ELR (cell line): ENCODE data around the gene FNDC11.
A peak's percentile ranks its signal among the peaks of the same experiment; 100 is the strongest.
"Not testable (repeated sequence)": the region's sequence is repeated elsewhere in the genome, so short reads cannot be mapped to it uniquely, and the experiment has no call there.

ENCODE experiments used
- DNase-seq: peaks from one replicate; pipeline ENCODE4 v3.0.0-alpha.2; 2015; ENCODE audit warnings: low read depth

Gene FNDC11

DNA sequence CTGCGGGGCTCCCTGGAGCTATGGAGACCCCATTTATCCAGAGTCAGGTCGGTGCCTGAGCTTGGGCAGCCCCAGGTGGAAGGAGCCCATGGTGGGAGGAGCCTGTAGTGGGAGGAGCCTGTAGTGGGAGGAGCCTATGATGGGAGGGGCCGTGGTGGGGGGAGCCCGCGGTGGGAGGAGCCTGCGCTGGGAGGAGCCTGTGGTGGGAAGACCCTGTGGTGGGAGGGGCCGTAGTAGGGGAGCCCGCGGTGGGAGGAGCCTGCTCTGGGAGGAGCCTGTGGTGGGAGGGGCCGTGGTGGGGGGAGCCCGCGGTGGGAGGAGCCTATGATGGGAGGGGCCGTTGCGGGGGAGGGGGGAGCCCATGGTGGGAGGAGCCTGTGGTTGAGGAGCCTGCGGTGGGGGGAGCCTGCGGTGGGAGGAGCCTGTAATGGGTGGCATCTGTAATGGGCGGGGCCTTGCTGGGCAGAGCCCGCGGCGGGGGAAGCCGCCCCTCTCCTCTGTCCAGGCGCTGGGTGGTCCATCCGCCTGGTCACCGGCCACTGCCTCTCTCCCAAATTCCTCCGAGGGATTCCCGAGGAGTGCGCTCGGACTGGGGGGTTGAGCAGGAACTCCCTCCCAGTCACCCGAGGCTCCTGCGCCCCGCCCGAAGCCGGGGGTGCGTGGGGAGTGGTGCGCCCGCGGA lies 567 bp upstream of the FNDC11 start:
- peak; percentile 83 for DNase-seq

DNA sequence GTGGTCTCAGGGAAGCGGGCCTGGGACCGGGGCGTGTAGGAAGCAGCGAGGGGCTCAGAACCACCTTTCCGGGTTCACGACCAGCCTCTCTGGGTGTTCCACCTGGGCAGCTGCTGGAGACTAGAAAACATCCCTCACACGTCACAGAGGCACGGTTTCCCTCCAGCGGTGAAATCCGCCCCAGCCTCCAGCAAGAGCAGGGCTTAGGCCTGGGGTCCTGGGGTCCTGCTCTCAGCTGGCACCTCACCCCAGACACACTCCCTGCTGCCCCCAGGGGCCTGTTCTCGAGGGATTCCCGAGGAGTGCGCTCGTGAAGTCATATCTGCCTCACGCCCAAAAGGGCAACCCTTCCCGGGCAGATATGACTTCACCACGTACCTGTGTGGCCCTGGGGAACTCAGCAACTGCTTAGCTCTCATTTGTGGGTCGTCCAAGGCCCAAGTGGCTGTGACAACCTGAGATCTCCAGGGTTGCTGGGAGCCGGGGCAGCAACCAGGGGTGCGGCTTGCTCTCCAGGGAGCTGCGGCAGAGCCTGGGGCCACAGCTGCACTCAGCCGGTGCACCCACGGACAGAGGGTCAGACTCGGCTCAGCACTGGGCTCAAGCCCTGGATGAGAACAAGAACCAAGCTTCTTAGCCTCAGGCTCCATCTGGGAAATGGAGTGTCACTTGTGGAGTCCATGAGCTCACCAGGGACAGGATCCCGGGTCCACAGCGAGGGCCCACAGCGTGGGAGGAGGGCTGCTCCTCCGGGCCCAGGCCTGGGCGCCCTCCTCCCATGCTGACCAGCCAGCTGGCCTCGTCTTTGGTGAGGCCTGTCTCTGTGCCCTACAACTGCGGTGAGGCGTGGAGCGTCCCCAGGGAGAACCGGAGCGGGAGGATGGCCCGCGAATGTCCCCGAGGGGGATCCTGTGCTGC lies 661 bp downstream of the FNDC11 start:
- no peak for DNase-seq

DNA sequence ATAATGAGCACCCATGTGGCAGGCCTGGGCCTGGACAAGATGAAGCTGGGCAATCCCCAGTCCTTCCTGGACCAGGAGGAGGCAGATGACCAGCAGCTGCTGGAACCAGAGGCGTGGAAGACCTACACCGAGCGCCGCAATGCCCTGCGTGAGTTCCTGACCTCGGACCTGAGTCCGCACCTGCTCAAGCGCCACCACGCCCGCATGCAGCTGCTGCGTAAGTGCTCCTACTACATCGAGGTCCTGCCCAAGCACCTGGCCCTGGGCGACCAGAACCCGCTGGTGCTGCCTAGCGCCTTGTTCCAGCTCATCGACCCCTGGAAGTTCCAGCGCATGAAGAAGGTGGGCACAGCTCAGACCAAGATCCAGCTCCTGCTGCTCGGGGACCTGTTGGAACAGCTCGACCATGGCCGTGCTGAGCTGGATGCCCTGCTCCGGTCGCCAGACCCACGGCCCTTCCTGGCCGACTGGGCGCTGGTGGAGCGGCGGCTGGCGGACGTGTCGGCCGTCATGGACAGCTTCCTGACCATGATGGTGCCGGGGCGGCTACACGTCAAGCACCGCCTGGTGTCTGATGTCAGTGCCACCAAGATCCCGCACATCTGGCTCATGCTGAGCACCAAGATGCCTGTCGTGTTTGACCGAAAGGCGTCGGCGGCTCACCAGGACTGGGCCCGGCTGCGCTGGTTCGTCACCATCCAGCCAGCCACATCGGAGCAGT lies 1.9 kb downstream of the FNDC11 start:
- no peak for DNase-seq

DNA sequence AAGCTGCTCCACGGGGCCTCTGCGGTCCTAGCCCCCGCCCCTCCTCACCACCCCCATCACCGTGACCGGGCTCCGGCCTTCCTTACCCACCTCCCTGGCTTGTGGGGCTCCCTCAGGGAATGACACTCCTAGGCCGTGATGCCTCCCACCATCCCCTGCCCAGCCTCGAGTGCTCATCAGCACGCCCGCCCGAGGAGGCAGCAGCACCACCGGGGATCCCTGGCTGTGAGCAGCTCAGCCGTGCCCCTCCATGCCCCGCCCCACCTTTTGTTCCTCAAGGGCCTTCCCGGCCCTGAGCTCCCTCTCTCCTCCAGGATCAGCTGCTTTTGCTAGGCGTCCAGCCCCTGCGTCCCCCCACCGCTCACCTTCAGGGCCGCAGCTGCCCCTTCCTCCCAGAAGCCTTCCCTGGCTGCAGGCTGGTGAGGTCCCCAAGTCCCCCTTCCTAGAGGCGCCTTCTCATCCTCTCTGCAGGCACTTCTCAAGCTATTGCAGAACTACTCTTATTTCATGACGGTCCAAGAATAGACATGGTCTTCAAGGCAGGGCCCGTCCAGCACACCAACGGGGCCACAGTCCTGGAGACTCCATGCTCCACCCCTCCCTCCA lies 3.0 kb downstream of the FNDC11 start:
- no peak for DNase-seq

DNA sequence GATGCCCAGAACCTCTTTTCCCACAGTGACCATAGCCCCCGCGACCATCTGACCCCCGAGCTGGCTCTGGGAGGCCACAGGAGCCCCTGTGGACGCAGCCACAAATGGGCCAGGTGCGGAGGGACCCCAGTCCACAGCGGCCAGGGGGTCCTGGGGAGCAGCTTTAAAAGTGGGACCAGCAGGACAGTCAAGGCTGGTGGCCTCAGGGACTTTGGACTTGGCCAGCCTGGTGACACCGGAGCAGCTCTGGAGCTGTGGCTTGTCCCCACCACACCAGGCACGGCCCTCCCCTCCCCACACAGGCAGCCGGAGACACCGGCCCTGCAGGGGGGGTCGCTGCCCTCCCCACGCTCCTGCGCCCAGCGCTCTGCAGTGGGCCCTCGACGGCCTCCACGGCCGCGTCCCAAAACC lies 3.5 kb downstream of the FNDC11 start:
- no peak for DNase-seq

DNA sequence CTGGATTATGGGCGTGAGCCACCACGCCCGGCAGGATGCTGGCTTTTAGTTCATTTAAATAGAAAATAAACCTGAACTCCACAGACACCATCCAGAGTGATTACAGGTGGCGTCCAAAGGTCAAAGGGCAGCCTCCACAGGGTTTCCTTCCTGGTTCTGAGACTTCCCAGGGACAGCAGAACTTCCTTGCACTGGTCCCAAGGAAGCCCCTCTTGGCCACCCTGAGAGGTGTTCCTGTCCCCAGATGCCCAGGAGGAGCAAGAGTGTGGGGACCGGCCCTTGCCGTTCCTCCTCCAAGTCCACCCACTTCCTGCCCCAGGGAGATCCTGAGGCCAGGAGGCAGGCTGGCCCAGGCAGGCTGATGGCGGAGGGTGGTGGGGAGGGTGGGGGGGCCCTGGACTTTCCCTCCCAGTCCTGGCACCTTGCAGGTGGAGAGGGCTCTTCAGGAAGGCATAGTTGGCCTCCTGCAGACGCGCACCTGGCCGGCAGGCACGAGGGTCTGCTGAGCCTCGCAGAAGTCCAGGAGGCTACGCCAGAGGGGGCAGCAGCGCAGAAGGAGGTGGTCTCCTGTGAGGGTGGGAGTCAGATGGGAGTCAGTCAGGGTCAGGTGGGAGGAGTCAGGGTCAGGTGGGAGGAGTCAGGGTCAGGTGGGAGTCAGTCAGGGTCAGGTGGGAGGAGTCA lies 5.0 kb downstream of the FNDC11 start:
- no peak for DNase-seq

DNA sequence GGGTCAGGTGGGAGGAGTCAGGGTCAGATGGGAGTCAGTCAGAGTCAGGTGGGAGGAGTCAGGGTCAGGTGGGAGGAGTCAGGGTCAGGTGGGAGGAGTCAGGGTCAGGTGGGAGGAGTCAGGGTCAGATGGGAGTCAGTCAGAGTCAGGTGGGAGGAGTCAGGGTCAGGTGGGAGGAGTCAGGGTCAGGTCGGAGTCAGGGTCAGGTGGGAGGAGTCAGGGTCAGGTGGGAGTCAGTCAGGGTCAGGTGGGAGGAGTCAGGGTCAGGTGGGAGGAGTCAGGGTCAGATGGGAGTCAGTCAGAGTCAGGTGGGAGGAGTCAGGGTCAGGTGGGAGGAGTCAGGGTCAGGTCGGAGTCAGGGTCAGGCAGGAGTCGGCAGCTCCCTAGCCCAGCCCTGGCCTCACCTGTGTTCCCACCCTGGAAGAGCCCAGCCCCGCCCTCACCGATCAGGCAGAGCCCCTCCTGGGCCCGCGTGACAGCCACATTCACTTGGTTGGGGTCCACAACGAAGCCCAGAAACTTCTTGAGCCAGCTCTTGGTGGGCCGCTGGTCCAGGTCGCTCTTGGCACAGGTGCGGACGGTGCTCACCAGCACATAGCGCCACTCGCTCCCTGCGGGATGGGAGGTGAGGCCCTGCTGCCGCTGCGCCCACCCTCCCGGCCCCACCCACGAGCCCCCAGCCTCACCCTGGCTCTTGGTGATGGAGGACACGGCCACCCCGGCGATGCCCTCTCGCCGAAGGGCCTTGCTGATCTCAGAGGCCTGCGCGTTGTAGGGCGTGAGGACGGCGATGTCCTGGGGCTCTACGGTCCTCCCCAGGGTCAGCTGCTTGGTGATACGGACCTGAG lies 5.8 kb downstream of the FNDC11 start:
- DNase-seq, result not testable (repeated sequence)

DNA sequence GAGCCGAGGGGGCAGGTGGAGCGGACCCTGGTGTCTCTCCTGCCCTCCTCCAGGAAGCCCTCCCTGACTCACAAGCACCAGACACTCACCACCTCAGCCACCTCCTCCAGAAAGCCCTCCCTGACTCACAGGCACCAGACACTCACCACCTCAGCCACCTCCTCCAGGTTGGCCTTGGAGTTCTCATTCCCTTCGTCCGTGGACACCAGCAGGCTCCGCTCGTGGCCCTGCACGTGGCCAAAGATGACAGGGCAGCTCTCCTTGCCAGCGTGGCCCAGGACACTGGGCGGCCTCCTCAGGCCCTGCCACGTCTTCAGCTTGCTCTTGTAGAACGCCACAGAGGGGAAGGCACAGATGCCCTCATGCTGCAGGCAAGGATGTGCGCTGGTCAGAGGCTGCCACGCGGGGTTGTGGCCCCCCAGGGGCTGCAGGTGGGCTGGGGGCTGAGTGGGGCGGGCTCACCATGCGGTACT lies 6.4 kb downstream of the FNDC11 start:
- DNase-seq, result no peak

DNA sequence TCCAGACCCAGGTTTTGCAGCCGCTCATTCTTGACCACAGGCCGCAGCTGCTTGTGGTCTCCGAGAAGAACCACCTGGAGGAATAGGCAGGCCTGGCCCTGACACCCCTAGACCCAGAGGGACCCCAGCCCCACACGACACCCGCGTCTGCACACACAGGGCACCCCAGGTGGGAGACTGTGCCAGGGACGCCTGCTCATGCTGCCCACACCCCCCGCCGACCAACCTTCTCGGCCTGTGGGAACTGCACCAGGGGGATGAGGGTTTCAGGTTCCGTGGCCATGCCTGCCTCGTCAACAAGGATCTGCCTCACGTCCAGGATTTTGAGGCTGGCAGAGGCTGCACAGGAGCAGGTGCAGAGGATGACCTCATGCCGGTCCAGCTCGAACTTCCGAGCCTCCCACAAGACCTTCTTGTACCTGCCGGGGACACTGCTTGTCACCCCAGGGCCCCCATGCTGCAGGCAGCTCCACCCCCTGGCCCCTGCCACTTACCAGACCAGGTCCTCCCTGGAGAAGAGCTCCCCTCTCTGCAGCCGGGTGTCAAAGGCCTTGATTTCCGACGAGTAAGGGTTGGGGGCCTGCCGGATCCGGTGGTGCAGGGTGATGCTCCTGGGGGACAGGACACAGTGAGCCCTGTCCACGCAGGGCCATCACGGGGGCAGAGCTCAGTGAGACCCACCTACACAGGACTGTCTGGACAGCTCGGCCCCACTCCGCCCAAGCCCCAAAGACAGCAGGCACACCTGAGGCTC lies 7.1 kb downstream of the FNDC11 start:
- no peak for DNase-seq

DNA sequence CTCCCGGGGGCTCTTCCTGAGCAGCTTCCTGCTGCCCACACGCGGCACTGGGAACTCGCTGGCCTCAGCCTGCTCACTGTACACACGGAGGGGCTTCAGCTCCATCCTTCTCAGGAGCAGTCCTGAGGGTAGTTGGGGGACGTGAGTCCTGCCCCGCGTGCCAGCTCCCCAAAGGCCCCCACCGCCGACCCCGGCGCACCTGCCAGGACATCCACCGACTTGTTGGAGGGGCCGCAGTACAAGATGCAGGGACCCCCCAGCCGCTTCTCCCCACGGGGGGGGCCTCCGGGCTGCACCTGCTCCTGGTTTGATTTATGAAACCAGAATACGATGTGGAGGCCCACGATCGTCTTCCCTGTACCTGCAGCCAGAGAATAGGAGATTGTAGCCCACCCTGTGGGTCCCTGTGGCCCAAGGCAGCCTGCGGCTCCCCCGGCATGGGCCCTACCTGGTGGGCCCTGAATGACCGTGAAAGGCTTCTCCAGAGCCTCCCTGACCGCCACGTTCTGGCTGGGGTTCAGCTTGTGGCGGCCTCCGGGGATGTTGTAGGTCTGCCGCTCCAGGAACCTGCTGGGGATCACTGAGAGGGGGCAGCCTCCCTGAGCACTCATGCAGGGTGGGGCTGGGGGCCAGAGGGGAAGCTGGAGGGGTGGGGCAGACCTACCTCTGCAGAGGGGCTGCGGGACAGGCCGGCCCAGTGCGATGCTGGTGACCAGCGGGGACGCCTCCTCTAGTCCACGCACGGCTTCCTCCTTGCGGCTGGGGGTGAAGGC lies 7.9 kb downstream of the FNDC11 start:
- no peak for DNase-seq

DNA sequence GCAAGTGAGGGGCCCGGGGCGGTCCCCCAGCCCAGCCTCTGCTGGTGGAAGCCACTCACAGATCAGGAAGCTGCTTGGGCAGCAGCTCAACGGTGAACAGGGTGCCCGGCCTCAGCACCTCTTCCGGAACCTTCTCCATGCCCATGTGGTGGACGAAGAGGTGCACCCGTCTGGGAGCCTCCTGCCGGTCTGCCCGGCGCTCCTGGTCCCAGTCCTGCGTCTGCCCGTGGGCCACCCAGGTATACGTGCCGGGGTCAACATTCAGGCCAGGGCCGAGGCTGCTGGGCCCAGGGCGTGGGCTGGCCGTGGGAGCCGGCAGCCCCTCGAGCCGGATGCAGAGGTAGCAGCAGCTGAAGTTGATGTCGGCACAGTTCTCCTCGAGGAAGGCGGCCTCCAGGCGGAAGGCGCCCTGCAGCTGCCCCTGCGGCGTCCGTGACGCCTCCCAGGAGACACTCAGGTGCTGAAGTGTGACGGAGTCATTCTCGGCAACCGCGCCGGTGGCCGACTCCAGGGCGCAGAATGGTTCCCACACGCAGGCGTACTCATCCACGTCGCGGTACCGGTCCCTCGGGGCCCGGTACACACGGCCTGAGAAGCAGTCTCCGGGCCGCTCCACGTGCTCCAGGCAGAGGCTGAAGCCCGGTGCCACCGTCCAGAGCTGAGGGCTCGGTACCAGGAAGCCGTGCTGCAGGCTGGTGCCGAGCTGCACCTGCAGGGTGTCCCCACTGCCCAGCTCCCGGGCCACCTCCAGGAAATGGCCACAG lies 8.7 kb downstream of the FNDC11 start:
- DNase-seq, result no peak

DNA sequence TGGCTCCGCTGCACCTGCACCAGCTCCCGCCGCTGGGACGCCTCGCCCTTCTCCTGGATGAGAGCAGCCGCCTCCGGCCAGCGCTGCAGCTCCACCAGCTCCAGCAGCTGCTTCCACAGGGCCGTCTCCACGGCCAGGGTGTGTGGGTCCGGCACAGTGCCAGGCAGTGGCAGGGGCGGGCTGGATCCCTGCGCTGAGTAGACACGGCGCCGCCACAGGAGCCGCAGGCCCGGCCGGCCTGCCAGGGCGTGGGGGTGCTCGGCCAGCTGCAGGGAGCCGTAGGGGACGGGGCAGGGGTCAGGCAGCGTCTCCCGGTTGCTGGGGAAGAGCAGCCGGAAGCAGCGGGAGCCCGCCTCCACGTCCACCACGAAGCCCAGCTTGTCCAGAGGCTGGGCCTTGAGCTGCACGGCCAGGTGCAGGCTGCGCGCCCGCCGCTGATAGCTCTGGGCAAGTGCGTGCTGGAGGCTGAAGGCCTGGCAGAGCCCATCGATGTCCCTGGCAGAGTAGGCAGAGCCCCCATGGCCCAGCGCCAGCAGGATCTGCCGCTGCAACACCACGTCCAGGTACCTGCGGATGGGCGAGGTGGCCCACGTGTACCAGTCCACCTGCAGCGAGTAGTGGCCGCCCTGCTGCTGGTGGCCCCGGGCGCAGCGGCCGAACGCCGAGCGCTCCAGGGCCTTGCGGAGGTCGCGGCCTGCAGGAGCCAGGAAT lies 9.4 kb downstream of the FNDC11 start:
- DNase-seq, result no peak

DNA sequence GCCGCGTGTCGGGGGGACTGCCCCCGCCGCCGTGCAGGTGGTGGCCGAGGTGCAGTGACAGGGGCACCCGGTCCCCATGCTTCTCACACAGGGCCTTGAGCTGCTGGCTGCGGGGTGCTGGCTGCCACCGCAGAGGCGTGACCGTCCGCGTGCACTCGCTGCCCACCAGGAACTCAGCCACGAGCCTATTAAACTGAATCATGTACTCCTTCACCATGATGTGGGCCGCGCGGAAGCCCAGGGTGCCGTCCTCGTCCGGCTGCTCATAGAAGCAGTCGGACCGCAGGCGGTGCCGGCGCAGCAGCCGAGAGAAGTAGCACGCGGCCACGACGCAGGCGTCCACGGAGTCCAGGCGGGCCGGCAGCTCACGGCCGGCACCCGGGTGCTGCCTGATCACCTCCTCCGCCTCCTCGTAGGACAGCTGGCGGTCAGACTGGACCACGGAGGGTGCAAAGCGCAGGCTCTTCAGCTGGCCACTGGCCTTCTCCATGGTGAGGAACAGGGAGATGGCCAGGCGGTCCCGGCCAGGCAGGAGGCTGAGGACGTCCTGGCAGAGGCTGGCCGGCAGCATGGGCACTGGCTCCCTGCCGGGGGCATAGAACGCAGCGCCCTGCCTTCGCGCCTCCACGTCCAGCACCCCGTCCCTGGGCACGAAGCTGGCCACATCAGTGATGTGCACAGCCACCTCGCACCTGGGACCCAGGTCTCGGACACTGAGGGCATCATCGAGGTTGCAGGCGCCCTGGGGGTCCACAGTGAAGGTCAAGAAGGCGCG lies 10.3 kb downstream of the FNDC11 start:
- no peak for DNase-seq

DNA sequence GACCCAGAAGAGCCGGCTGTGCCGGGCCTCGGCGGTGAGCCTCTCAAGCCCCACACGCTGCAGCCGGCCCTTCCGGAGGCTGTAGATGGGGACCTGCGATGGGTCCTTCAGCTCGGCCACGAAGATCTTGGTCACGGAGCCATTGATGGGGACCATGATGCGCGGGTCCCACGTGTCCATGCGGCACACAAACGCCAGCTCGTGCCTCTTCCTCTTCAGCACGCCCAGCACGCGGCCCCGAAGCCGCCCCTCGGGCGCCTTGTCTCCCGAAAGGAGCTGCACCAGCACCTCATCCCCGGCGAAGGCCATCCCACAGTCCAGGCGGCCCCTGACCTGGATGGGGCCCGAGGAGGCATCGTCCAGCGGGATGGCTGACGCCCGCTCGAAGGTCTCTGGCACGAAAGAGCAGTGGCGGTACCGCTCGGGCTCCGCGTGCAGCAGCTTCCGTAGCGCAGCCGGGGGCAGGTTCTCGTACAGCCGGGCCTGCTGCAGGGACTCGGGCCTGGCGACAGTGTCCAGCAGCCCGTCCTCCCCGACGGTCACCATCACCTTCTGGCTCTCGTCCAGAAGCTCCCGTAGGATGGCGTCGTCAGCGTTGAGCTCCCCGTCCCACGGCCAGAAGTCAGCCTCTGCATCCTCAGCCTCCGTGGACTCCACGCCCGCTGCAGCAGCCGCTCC lies 11.2 kb downstream of the FNDC11 start:
- no peak for DNase-seq

DNA sequence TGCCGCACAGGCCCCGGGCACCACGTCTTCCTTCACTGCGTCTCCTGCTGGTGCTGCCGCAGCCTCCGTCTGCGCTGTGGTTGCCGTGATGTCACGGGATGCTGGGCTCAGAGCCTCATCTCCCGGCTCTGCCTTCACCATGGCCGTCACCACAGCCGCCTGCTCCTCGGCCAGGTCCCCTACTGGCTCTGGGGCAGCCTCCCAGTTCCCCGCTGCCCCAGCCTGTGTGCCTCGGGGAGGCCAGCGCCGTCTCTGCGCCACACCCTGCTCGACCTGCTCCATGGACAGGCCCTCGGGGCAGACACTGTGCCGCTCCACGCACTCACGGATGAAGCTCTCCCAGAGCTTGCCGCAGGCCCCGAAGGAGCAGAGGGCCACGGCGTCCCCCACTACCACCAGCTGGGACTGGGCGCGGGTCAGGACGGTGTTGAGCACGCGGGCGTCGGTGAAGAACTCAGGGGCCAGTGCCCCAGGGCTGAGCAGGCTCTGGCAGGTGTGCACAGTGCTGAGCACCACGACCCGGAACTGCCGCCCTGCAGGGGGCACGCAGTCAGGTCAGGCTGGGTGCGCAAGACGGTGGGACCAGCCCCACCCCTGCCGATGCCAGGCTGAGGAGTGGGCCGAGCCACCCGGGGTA lies 11.9 kb downstream of the FNDC11 start:
- DNase-seq, result no peak
